SJSA1 (cell line): ENCODE measurements around the gene NUP54. TPM values are rescaled to one million over a fixed set of nuclear protein-coding genes. Genes with fewer than 3 reads are reported as not detected.

Source experiments
- DNase-seq, 2 experiments: peaks; one replicate each; pipeline ENCODE4 v3.0.0-alpha.2; 2015 to 2020; ENCODE audit warnings: low spot score in 2 of 2, low read depth in 1 of 2
- H3K27ac ChIP-seq: fragments of 250-450 bp; sonication (Bioruptor Pico); 2 replicates; pipeline ENCODE4 v1.5.1; 2020; ENCODE audit warnings: mild to moderate bottlenecking, moderate library complexity
- H3K27me3 ChIP-seq: fragments of 250-450 bp; sonication (Bioruptor Pico); replicated peaks from 2 replicates; pipeline ENCODE4 v1.5.1; 2020; ENCODE audit warnings: mild to moderate bottlenecking, moderate library complexity
- H3K36me3 ChIP-seq: fragments of 250-450 bp; sonication (Bioruptor Pico); 2 replicates; pipeline ENCODE4 v1.5.1; 2020; ENCODE audit warnings: mild to moderate bottlenecking
- H3K4me1 ChIP-seq: fragments of 250-450 bp; sonication (Bioruptor Pico); replicated peaks from 2 replicates; pipeline ENCODE4 v1.6.1; 2021; ENCODE audit warnings: mild to moderate bottlenecking
- H3K4me3 ChIP-seq: fragments of 250-450 bp; sonication (Bioruptor Pico); 2 replicates; pipeline ENCODE4 v1.5.1; 2020; ENCODE audit warnings: mild to moderate bottlenecking
- H3K9me3 ChIP-seq: fragments of 250-450 bp; sonication (Bioruptor Pico); replicated peaks from 2 replicates; pipeline ENCODE4 v1.5.1; 2020; ENCODE audit warnings: mild to moderate bottlenecking
- total RNA-seq: library from RNA; depleted of rRNA; stranded (reverse); fragments of >200 nt; shearing (Covaris generic); gene quantifications from 2 replicates; pipeline ENCODE4 v1.2.3, GENCODE V29; 2014

NUP54 gene
- total RNA-seq, 1 experiment from 2014 or later: 77.7 TPM

DNA sequence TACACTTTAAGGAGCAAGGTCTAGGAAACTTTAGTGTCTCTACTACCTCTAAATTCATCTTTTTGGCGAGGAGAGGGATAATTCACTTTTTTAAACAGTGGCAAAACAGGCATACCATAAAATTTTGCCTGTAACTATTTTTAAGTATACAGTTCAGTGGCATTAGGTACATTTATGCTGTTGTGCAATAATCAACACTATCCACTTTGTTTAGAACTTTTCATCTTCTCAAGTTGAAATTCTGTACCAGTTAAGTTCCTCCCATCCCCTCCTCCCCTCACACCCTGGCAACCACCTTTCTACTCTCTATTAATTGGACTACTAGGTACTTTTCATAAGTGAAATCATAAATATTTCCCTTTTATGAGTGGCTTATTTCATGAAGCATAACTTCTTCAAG lies 31.4 kb downstream of the NUP54 start:
- DNase-seq: no peak
- peaks cover 46% of the 10 kb centered on the region for H3K36me3 ChIP-seq
- no peaks in the 10 kb centered on the region for H3K4me1 ChIP-seq
- no peak overlapping the region for H3K4me3 ChIP-seq
- no peaks in the 10 kb centered on the region for H3K9me3 ChIP-seq
- H3K27me3 ChIP-seq: no peaks in the 10 kb centered on the region
- H3K27ac ChIP-seq: no peak overlapping the region

DNA sequence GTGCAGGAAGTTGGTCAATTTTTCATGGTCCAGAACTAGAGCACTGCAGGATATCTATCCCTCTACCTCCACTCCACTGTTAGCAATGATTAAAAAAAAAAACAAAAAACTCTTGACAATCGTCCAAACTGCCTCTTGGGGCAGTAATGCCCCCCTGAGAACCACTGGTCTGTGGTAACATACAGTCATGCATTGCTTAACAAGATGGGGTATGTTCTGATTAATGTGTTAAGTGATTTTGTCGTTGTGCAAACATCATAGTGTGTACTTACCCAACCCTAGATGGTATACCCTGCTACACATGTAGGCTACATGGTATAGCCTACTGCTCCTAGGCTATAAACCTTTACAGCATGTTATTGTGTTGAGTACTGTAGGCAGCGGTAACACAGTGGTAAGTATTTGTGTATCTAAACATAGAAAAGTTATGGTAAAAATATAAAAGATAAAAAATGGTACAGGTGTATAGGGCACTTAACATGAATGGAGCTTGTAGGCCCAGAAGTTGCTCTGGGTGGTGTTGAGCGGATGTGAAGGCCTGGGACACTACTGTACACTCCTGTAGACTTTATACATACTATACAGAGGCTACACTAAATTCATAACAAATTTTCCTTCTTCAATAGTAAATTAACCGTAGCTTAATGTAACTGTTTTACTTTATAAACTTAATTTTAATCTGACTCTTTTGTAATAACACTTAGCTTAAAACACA lies 39.6 kb downstream of the NUP54 start:
- H3K9me3 ChIP-seq: no peaks in the 10 kb centered on the region
- peaks cover 8% of the 10 kb centered on the region; the same call in 1 of the 2 replicates for H3K36me3 ChIP-seq
- DNase-seq: no peak
- 0 out of 2 replicates have a peak, but pooled peaks cover 4% of the 10 kb centered on the region for H3K27me3 ChIP-seq
- no peaks in the 10 kb centered on the region for H3K4me1 ChIP-seq
- no peak overlapping the region for H3K4me3 ChIP-seq
- no peak overlapping the region for H3K27ac ChIP-seq

DNA sequence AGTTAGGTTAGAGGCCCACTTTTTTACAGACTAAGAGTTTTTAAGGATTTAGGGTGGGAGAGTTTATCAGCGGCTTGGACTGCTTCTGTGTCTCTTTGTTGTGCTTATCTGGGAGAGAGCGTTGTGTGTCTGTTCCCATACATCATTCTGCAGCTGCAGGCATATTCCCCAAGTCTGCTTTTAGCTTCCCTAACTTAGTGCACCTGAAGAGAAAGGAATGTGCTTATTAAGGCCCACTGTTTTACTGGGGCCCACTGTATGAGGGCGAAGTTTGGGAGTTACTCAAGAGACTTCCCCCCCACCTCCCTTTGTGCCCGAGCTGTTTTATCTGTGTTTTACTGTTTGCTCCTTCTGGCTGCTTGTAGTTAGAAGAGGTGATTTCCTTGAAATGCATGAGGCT lies 41.8 kb downstream of the NUP54 start:
- Histone ChIP-seq H3K27ac (no peak overlapping the region), H3K4me1 (no peaks in the 10 kb centered on the region), H3K36me3 (no peaks in the 10 kb centered on the region), H3K4me3 (no peak overlapping the region), H3K27me3 (peaks cover 17% of the 10 kb centered on the region), H3K9me3 (no peaks in the 10 kb centered on the region)
- no peak for DNase-seq

DNA sequence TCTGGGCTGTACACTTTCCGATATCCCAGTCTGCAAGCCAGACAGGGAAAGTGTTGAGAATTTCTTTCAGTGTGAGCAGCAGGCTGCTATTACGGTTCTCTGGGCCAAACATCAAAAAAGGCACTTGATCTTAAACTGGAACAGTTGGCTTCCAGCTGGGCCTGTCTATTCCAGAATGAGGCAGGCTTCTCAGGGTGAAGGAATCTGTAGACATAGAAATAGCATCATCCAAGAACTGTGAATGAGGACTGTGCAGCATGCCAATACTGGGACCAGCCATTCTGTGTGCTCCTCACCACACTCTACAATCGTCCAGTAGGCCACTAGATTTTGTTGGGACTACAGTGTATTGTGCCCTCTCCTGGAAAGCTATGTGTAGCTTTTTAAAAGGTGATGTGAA lies 42.5 kb downstream of the NUP54 start:
- no peaks in the 10 kb centered on the region for H3K9me3 ChIP-seq
- H3K4me3 ChIP-seq: no peak overlapping the region
- DNase-seq: no peak
- H3K36me3 ChIP-seq: no peaks in the 10 kb centered on the region
- no peaks in the 10 kb centered on the region for H3K4me1 ChIP-seq
- H3K27me3 ChIP-seq: peaks cover 23% of the 10 kb centered on the region
- H3K27ac ChIP-seq: no peak overlapping the region

DNA sequence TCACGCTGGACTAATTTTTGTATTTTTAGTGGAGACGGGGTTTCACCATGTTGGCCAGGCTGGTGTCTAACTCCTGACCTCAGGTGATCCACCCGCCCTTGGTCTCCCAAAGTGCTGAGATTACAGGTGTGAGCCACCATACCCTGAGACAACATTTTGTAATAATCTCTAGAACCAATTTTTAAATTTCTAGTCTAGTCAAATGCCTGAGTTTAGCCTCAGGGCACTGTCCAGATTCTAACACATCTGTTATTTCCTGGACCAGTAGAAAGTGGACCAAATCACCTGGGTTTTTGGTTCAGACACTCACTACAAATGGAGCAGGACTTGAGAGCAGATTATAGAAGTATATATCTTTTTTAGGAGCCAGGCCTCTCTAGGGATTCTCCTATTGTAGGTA lies 52.1 kb downstream of the NUP54 start:
- Histone ChIP-seq H3K36me3 (no peaks in the 10 kb centered on the region), H3K27ac (no peak overlapping the region), H3K27me3 (peaks cover 12% of the 10 kb centered on the region; the same call in 1 of the 2 replicates), H3K9me3 (no peaks in the 10 kb centered on the region), H3K4me1 (no peaks in the 10 kb centered on the region), H3K4me3 (no peak overlapping the region)
- no peak for DNase-seq

DNA sequence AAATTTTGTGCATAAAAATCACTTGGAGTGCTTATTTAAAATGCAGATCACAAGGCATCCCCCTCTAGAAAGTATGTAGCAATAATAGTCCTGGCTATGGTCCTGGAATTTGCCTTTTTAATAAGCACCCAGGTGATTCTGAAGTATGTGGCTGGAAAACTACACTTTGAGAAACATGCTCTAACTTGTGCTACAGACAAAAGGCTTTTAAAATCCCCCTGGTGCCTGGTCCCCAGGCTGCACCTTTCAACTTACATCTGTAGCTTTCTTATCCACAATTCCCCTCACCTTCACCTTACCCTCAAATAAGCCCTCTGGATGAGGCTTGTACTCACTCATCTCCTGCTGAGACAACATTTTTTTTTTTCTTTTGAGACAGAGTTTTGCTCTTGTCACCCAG lies 52.6 kb downstream of the NUP54 start:
- no peak overlapping the region for H3K27ac ChIP-seq
- DNase-seq: no peak
- H3K4me1 ChIP-seq: no peaks in the 10 kb centered on the region
- H3K36me3 ChIP-seq: no peaks in the 10 kb centered on the region
- H3K27me3 ChIP-seq: peaks cover 9% of the 10 kb centered on the region; the same call in 1 of the 2 replicates
- H3K9me3 ChIP-seq: no peaks in the 10 kb centered on the region
- H3K4me3 ChIP-seq: no peak overlapping the region

DNA sequence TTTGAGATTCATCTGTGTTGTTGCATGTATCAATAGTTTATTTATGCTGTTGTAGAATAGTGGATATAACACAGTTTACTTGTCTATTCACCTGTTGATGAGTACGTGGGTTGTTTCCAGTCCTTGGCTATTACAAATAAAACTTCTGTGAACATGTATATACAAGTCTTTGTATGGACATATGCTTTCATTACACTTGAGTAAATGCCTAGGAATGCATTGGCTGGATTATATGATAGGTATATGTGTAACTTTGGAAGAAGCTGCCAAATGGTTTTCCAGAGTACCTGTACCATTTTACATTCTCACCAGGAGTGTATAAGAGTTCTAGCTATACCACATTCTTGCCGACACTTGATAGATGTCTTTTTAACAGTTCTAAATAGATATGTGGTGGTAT lies 57.1 kb downstream of the NUP54 start:
- Histone ChIP-seq H3K4me1 (peaks cover 5% of the 10 kb centered on the region; the same call in 1 of the 2 replicates), H3K4me3 (no peak overlapping the region), H3K27ac (no peak overlapping the region), H3K9me3 (no peaks in the 10 kb centered on the region), H3K36me3 (no peaks in the 10 kb centered on the region), H3K27me3 (peaks cover 3% of the 10 kb centered on the region; the same call in 1 of the 2 replicates)
- no peak for DNase-seq

DNA sequence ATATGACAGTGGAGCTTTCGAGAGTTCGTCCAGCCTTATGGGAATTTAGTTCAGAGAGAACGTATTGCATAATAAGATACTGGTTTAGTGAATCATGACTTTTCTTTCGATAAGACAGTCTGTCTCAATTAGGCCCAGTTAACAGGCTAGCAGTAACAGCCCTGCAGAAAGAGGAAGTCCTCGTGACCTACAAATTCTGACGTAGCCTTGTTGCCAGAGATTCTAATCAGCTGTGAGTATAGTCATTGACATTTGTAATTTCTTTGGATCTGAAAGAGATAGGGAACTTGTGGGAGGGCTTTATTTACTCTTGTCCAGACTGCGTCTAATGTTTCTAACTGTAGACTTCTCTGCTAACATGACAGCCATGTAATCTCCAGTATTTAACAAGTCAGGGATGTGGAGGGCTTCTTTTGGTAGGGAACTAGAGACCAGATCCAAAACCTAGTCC lies 57.9 kb downstream of the NUP54 start:
- no peak for DNase-seq
- H3K4me1 ChIP-seq: peaks cover 5% of the 10 kb centered on the region; the same call in 1 of the 2 replicates
- no peaks in the 10 kb centered on the region for H3K9me3 ChIP-seq
- no peak overlapping the region for H3K4me3 ChIP-seq
- H3K27ac ChIP-seq: no peak overlapping the region
- H3K27me3 ChIP-seq: peaks cover 3% of the 10 kb centered on the region; the same call in 1 of the 2 replicates
- no peaks in the 10 kb centered on the region for H3K36me3 ChIP-seq

DNA sequence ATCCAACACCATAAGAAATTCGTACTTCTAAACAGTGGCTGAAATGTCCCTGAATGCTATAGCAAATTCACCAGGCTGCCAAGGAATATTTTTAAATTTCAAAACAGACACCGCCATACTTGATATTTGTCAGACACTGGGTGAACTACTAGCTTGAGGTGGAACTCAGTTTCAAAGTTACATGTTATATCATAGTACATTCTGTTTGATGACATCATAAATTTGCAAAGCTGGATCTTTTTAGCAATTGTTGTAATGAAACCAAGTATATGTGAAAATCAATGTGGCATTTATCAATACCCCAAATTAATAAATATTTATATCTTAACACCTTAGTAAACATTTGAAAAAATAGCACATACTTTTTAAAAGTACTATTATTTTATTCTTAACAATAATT lies 59.5 kb downstream of the NUP54 start:
- H3K27ac ChIP-seq: no peak overlapping the region
- peaks cover under 1% of the 10 kb centered on the region; the same call in 1 of the 2 replicates for H3K27me3 ChIP-seq
- H3K36me3 ChIP-seq: no peaks in the 10 kb centered on the region
- no peak for DNase-seq
- no peaks in the 10 kb centered on the region for H3K9me3 ChIP-seq
- H3K4me1 ChIP-seq: peaks cover 5% of the 10 kb centered on the region; the same call in 1 of the 2 replicates
- H3K4me3 ChIP-seq: no peak overlapping the region

DNA sequence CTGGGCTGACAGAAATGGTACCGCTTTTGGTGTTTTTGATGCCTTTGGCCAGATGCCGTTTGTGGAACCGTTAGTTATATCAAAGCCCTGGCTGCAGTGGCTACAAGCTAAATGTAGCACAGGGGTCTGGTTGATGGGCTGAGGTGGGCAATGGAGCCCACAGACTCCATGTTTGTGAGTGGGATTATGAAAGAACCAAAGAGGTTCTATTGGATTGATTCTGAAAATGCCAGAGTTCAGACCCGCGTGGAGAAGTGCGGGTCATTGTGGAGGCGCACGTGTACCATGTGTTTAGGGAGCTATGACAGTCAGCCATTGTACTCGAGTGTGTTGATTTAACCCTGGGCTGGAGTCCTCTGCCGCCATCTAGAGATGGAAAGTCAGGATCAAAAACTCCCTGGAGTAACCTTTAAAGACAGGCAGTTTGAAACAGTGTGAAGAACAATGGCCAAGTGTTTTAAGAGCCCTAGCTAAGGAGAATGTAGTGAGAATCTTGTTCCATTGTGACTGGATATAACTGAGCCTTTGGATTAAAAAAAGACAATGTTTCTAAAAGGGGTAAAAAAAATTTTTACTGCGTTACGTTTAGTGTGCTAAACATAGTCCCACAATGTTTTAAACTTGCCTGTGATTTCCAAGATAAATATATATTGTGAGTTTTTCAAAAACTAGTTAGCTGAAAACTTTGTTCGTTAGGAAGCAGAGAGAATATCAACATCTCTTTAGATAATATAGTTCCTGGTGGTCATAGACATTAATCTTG lies 61.0 kb downstream of the NUP54 start:
- no peaks in the 10 kb centered on the region for H3K27me3 ChIP-seq
- DNase-seq: peak; percentile 47 to 54
- no peak overlapping the region for H3K4me3 ChIP-seq
- H3K9me3 ChIP-seq: no peaks in the 10 kb centered on the region
- H3K36me3 ChIP-seq: no peaks in the 10 kb centered on the region
- H3K27ac ChIP-seq: no peak overlapping the region
- peaks cover 5% of the 10 kb centered on the region; the same call in 1 of the 2 replicates for H3K4me1 ChIP-seq

DNA sequence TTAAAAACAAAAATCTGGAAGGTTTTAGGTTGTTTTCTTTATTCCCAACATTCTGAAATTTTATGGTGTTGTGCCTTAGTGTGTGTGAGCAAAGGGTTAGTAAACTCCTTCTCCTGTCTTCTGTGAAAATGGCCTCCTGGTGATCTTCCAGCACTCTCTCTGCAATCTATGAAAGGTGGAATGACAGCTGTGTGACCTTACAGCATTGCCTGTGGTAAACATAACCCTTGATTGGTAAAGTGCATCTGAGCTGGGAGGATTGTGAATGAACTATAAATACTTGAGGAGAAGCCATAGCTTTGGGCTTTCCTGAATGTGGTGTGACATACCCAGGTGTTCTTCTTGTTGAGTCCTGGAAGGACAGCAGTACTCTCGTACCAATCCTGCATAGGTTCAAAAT lies 63.7 kb downstream of the NUP54 start:
- H3K36me3 ChIP-seq: no peaks in the 10 kb centered on the region
- no peak overlapping the region for H3K4me3 ChIP-seq
- DNase-seq: no peak
- H3K27ac ChIP-seq: no peak overlapping the region
- no peaks in the 10 kb centered on the region for H3K9me3 ChIP-seq
- H3K27me3 ChIP-seq: no peaks in the 10 kb centered on the region
- peaks cover 5% of the 10 kb centered on the region; the same call in 1 of the 2 replicates for H3K4me1 ChIP-seq

DNA sequence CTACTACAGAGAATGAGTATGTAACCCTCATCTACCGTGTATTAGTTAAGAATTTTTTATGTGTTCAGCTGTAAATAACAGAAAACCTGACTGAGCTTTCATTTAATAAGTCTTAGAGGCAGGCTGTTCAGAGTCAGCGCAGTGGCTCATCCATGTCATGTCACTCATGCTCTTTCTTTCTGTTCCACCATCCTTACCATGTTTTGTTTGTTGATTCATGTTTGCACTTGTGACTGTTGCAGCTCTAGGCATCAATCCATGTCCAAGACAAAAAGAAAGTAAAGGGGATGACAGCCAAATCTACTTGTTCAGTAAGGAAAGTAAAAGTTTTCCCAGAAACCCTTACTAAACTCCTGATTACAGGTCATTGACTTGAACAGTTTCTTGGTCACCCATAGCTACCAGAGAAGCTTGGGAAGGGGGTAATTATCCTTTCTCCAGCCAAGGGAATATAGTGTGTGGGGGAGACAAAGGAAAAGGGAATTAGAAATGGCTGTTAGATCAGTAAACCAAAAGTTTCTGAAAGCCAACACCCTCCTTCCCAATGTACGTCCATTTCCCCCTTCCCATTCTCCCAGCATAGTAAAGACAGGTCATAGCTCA lies 64.7 kb downstream of the NUP54 start:
- no peaks in the 10 kb centered on the region for H3K27me3 ChIP-seq
- H3K4me3 ChIP-seq: no peak overlapping the region
- H3K36me3 ChIP-seq: no peaks in the 10 kb centered on the region
- peaks cover 5% of the 10 kb centered on the region; the same call in 1 of the 2 replicates for H3K4me1 ChIP-seq
- no peaks in the 10 kb centered on the region for H3K9me3 ChIP-seq
- no peak for DNase-seq
- no peak overlapping the region for H3K27ac ChIP-seq

DNA sequence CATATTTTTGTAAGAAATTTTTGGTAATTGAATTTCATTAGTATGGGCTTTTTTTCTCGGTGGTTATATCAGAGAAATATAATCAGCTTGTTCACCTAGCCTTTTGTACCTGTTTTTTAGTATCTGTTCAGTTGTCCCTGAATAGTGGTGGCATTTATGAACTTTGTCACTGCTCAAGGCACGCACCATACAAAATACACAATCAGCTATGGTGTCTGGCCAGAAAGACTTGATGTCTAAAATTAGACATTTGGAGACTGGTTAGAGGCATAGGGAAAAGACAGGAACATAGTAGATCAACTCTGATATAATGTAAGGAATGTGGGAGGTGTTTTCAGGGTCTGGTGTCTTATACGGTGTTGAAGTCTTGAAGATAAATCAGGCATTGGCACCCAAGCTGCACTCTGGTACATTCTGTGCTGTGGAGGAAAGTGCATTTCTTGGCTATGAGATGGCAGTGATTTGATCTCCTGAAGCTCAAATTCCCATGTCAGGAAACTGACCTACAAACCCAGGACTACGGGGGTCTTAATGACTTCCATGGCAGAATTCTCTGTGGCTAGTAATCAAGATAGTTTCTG lies 70.1 kb downstream of the NUP54 start:
- H3K27ac ChIP-seq: no peak overlapping the region
- no peaks in the 10 kb centered on the region for H3K9me3 ChIP-seq
- no peak for DNase-seq
- no peak overlapping the region for H3K4me3 ChIP-seq
- H3K27me3 ChIP-seq: no peaks in the 10 kb centered on the region; the same call in 1 of the 2 replicates
- H3K36me3 ChIP-seq: no peaks in the 10 kb centered on the region
- no peaks in the 10 kb centered on the region; the same call in 1 of the 2 replicates for H3K4me1 ChIP-seq
